ENCODE measurements around the gene FASN. TPM values are rescaled to one million over a fixed set of nuclear protein-coding genes. Genes with fewer than 3 reads are reported as not detected.

The FASN gene
- total and polyA plus RNA-seq, 2 experiments from 2014 or later = 12.7 to 38.2 TPM

- Histone ChIP-seq H3K27ac (no peak overlapping the region), H3K9ac (no peak overlapping the region), H3K79me2 (ENCODE audit: insufficient read depth) (peaks cover 33% of the 10 kb centered on the region), H4K20me1 (ENCODE audit: insufficient read depth) (no peaks in the 10 kb centered on the region), H2AFZ (no peak overlapping the region), H3K9me2 (ENCODE audit: insufficient read depth) (no peaks in the 10 kb centered on the region), H3K9me3 (ENCODE audit: low read depth) (no peaks in the 10 kb centered on the region), H3K4me3 (no peak overlapping the region), H3K4me1 (ENCODE audit: insufficient read depth) (peaks cover 6% of the 10 kb centered on the region), H3K27me3 (replicated peaks; ENCODE audit: insufficient read depth) (no peaks in the 10 kb centered on the region), H3F3A (ENCODE audit: insufficient read depth) (no peaks in the 10 kb centered on the region), H3K36me3 (ENCODE audit: low read depth) (no peaks in the 10 kb centered on the region), H3K4me2 (ENCODE audit: unreplicated experiment) (no peak overlapping the region)
- DNase-seq = no peak
- in situ Hi-C loops (cut with MboI) = no loop called here
- 92 to 95% methylated on average over 28 of the region's 28 CpGs for WGBS, 2 experiments (ENCODE audit: low coverage in 1 of 2, low lambda C conversion rate in 2 of 2, missing lambda C conversion rate in 2 of 2)
- no peak for TF ChIP-seq EZH2phosphoT487 (IDR thresholded peaks at IDR 0.05; ENCODE audit: insufficient read depth, low read depth)
- no peak for TF ChIP-seq EZH2 (IDR thresholded peaks at IDR 0.05; ENCODE audit: insufficient read depth, poor library complexity, severe bottlenecking)
Observed at GRCh38 chr17:82053556-82054263, 44.3 kb downstream of the FASN start.

- in situ Hi-C loops (cut with MboI) = no loop called here
- Histone ChIP-seq H3K9me3 (ENCODE audit: low read depth) (no peaks in the 10 kb centered on the region), H3K9ac (peak overlapping the region; percentile 86), H4K20me1 (ENCODE audit: insufficient read depth) (no peaks in the 10 kb centered on the region), H3K27ac (no peak overlapping the region), H3K4me2 (ENCODE audit: unreplicated experiment) (peak overlapping the region; percentile 98), H3K27me3 (replicated peaks; ENCODE audit: insufficient read depth) (no peaks in the 10 kb centered on the region), H3K9me2 (ENCODE audit: insufficient read depth) (no peaks in the 10 kb centered on the region), H3K36me3 (ENCODE audit: low read depth) (no peaks in the 10 kb centered on the region), H3K4me3 (peak overlapping the region; percentile 98), H3K79me2 (ENCODE audit: insufficient read depth) (peaks cover 33% of the 10 kb centered on the region), H2AFZ (no peak overlapping the region), H3K4me1 (ENCODE audit: insufficient read depth) (peaks cover 6% of the 10 kb centered on the region), H3F3A (ENCODE audit: insufficient read depth) (no peaks in the 10 kb centered on the region)
- DNase-seq = no peak
- WGBS, 2 experiments (ENCODE audit: low coverage in 1 of 2, low lambda C conversion rate in 2 of 2, missing lambda C conversion rate in 2 of 2) = 76 to 82% methylated on average over 17 to 19 of the region's 19 CpGs
- TF ChIP-seq EZH2 (IDR thresholded peaks at IDR 0.05; ENCODE audit: insufficient read depth, poor library complexity, severe bottlenecking) (no peak), EZH2phosphoT487 (IDR thresholded peaks at IDR 0.05; ENCODE audit: insufficient read depth, low read depth) (no peak)
Observed at GRCh38 chr17:82053130-82053529, 44.9 kb downstream of the FASN start.

- Histone ChIP-seq H3K4me3 (peak overlapping the region; percentile 98), H3K27ac (0 out of 2 replicates have a peak overlapping the region, but pooled peaks have one; percentile 26), H2AFZ (no peak overlapping the region), H3K4me1 (ENCODE audit: insufficient read depth) (peaks cover 6% of the 10 kb centered on the region), H3K36me3 (ENCODE audit: low read depth) (no peaks in the 10 kb centered on the region), H3K9me2 (ENCODE audit: insufficient read depth) (no peaks in the 10 kb centered on the region), H3F3A (ENCODE audit: insufficient read depth) (no peaks in the 10 kb centered on the region), H3K27me3 (replicated peaks; ENCODE audit: insufficient read depth) (no peaks in the 10 kb centered on the region), H3K9me3 (ENCODE audit: low read depth) (no peaks in the 10 kb centered on the region), H4K20me1 (ENCODE audit: insufficient read depth) (no peaks in the 10 kb centered on the region), H3K79me2 (ENCODE audit: insufficient read depth) (peaks cover 33% of the 10 kb centered on the region), H3K9ac (peak overlapping the region; percentile 86), H3K4me2 (ENCODE audit: unreplicated experiment) (peak overlapping the region; percentile 98)
- DNase-seq = peak; percentile 55
- TF ChIP-seq EZH2 (IDR thresholded peaks at IDR 0.05; ENCODE audit: insufficient read depth, poor library complexity, severe bottlenecking) (no peak), EZH2phosphoT487 (IDR thresholded peaks at IDR 0.05; ENCODE audit: insufficient read depth, low read depth) (no peak)
- in situ Hi-C loops (cut with MboI) = no loop called here
- 17 to 27% methylated on average over 10 to 19 of the region's 19 CpGs for WGBS, 2 experiments (ENCODE audit: low coverage in 1 of 2, low lambda C conversion rate in 2 of 2, missing lambda C conversion rate in 2 of 2)
Observed at GRCh38 chr17:82052638-82053059, 45.4 kb downstream of the FASN start.

- TF ChIP-seq EZH2phosphoT487 (IDR thresholded peaks at IDR 0.05; ENCODE audit: insufficient read depth, low read depth) = no peak
- TF ChIP-seq EZH2 (IDR thresholded peaks at IDR 0.05; ENCODE audit: insufficient read depth, poor library complexity, severe bottlenecking) = no peak
- Histone ChIP-seq H3K79me2 (ENCODE audit: insufficient read depth) (peaks cover 33% of the 10 kb centered on the region), H3K9me2 (ENCODE audit: insufficient read depth) (no peaks in the 10 kb centered on the region), H3K27me3 (replicated peaks; ENCODE audit: insufficient read depth) (no peaks in the 10 kb centered on the region), H3F3A (ENCODE audit: insufficient read depth) (no peaks in the 10 kb centered on the region), H2AFZ (peak within 1 kb of the TSS; percentile 51), H4K20me1 (ENCODE audit: insufficient read depth) (no peaks in the 10 kb centered on the region), H3K4me1 (ENCODE audit: insufficient read depth) (peaks cover 6% of the 10 kb centered on the region), H3K4me3 (peak within 1 kb of the TSS; percentile 98), H3K27ac (peak within 1 kb of the TSS; percentile 26; the same call in 1 of the 2 replicates), H3K9ac (peak within 1 kb of the TSS; percentile 86), H3K9me3 (ENCODE audit: low read depth) (no peaks in the 10 kb centered on the region), H3K4me2 (ENCODE audit: unreplicated experiment) (peak within 1 kb of the TSS; percentile 98), H3K36me3 (ENCODE audit: low read depth) (no peaks in the 10 kb centered on the region)
- peak; percentile 85 for DNase-seq
- WGBS, 2 experiments (ENCODE audit: low coverage in 1 of 2, low lambda C conversion rate in 2 of 2, missing lambda C conversion rate in 2 of 2) = 1 to 3% methylated on average over 22 to 80 of the region's 94 CpGs
- in situ Hi-C loops (cut with MboI) = no loop called here
Observed at GRCh38 chr17:82051776-82052637, 46.0 kb downstream of the FASN start, which contains the start of the genes GPS1 and RFNG. Gene GPS1, plus strand, starts transcription at chr17:82051898. Its CDS starts 34 bp downstream, at chr17:82051932. Gene RFNG, minus strand, starts transcription at chr17:82051811. Its CDS starts 45 bp downstream, at chr17:82051766.

All from GM23248 (cell line).